ENCODE measurements around the gene HVCN1.

Gene HVCN1

GRCh38 chr12:110670161-110670701 is 18.7 kb downstream of the HVCN1 start:
- ATAC-seq: no peak
- TF ChIP-seq TOX (CRISPR knock-in tag; IDR thresholded peaks at IDR 0.05; ENCODE audit: borderline replicate concordance): no peak
- TF ChIP-seq RARB (CRISPR knock-in tag; IDR thresholded peaks at IDR 0.05): no peak
- no peak for TF ChIP-seq ZNF70 (CRISPR knock-in tag; IDR thresholded peaks at IDR 0.05)
- TF ChIP-seq, protein P1, sequence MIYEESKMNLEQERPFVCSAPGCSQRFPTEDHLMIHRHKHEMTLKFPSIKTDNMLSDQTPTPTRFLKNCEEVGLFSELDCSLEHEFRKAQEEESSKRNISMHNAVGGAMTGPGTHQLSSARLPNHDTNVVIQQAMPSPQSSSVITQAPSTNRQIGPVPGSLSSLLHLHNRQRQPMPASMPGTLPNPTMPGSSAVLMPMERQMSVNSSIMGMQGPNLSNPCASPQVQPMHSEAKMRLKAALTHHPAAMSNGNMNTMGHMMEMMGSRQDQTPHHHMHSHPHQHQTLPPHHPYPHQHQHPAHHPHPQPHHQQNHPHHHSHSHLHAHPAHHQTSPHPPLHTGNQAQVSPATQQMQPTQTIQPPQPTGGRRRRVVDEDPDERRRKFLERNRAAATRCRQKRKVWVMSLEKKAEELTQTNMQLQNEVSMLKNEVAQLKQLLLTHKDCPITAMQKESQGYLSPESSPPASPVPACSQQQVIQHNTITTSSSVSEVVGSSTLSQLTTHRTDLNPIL (CRISPR knock-in tag; IDR thresholded peaks at IDR 0.05; ENCODE audit: low read depth): no peak
- no peak for TF ChIP-seq SNAI2 (CRISPR knock-in tag; IDR thresholded peaks at IDR 0.05)
- no peak for TF ChIP-seq ZNF8 (CRISPR knock-in tag; IDR thresholded peaks at IDR 0.05)
- TF ChIP-seq TSHZ2 (CRISPR knock-in tag; IDR thresholded peaks at IDR 0.05): no peak
- TF ChIP-seq ARNTL (CRISPR knock-in tag; IDR thresholded peaks at IDR 0.05; ENCODE audit: borderline replicate concordance, low read depth): no peak
- no peak for TF ChIP-seq ZC3H10 (CRISPR knock-in tag; IDR thresholded peaks at IDR 0.05)

DNA sequence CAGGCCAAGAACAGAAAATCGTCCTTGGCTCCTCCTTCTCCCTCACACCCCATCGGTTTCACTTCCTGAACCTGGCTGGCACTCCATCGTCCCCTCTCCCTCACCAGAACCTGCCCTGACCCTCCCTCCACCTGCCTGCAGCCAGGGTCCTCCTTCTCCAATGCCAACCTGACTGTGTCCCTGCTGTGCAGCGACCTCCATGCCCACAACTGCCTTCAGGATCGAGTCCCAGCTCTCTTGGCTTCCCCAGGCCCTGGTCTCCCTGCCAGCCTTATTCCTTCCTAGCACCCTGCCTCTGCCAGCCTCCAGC is 19.8 kb downstream of the HVCN1 start:
- no peak for TF ChIP-seq TOX (CRISPR knock-in tag; IDR thresholded peaks at IDR 0.05; ENCODE audit: borderline replicate concordance)
- TF ChIP-seq CSDC2 (CRISPR knock-in tag; IDR thresholded peaks at IDR 0.05): no peak
- no peak for TF ChIP-seq OSR1 (CRISPR knock-in tag; IDR thresholded peaks at IDR 0.05)
- no peak for TF ChIP-seq POU6F1 (CRISPR knock-in tag; IDR thresholded peaks at IDR 0.05; ENCODE audit: borderline replicate concordance, low read depth)
- no peak for TF ChIP-seq CSRNP3 (CRISPR knock-in tag; IDR thresholded peaks at IDR 0.05)
- TF ChIP-seq ESRRG (CRISPR knock-in tag; IDR thresholded peaks at IDR 0.05): no peak
- no peak for TF ChIP-seq BACH2 (CRISPR knock-in tag; IDR thresholded peaks at IDR 0.05; ENCODE audit: borderline replicate concordance)
- no peak for TF ChIP-seq ZNF565 (CRISPR knock-in tag; conservative IDR thresholded peaks at IDR 0.05; ENCODE audit: low read depth)
- TF ChIP-seq SNAI2 (CRISPR knock-in tag; IDR thresholded peaks at IDR 0.05): no peak
- TF ChIP-seq ZFP30 (CRISPR knock-in tag; IDR thresholded peaks at IDR 0.05): no peak
- TF ChIP-seq GLIS3 (CRISPR knock-in tag; IDR thresholded peaks at IDR 0.05): no peak
- no peak for ATAC-seq

DNA sequence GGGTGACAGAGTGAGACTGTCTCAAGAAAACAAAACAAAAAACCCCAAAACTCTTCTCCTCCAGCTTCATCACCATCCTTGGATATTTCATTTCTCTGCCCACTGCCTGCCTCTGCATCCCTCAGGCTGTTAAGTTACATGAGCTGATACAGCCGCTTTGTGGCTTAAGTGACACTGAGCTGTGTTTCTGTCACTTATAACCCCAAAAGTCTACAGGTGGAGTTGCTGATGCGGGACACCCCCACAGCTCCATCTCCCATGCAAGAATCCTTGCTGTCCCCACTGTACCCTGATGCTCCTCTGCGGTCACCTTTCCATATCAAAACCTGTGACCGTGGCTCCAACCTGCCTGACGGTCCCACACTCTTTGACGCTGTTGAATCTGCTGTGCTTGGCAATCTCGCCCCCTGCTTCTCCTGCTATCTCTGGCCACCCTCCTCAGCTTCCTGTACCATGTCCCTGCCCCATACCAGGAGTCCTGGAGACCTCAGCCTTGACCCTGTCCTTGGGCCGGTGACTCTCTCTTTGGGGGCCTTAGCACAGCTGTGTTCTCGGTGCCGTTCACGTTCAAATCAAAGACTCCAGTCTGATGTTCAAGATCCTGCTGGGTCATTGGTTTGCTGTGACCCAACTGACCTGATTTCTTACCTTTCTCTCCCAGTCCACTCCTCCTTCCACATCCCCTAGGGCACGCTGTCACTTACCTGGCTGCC is 20.3 kb downstream of the HVCN1 start:
- ATAC-seq: no peak
- TF ChIP-seq TSHZ2 (CRISPR knock-in tag; IDR thresholded peaks at IDR 0.05) (no peak), SNAI2 (CRISPR knock-in tag; IDR thresholded peaks at IDR 0.05) (no peak), TOX (CRISPR knock-in tag; IDR thresholded peaks at IDR 0.05; ENCODE audit: borderline replicate concordance) (no peak), ESRRG (CRISPR knock-in tag; IDR thresholded peaks at IDR 0.05) (no peak), ARNTL (CRISPR knock-in tag; IDR thresholded peaks at IDR 0.05; ENCODE audit: borderline replicate concordance, low read depth) (no peak), TCF4 (CRISPR knock-in tag; IDR thresholded peaks at IDR 0.05; ENCODE audit: borderline replicate concordance) (no peak), ZNF565 (CRISPR knock-in tag; conservative IDR thresholded peaks at IDR 0.05; ENCODE audit: low read depth) (no peak), RARB (CRISPR knock-in tag; IDR thresholded peaks at IDR 0.05) (no peak), ISL1 (CRISPR knock-in tag; IDR thresholded peaks at IDR 0.05) (no peak), ZNF8 (CRISPR knock-in tag; IDR thresholded peaks at IDR 0.05) (no peak), ZC3H10 (CRISPR knock-in tag; IDR thresholded peaks at IDR 0.05) (no peak), OSR1 (CRISPR knock-in tag; IDR thresholded peaks at IDR 0.05) (no peak), CSRNP3 (CRISPR knock-in tag; IDR thresholded peaks at IDR 0.05) (no peak), ZNF70 (CRISPR knock-in tag; IDR thresholded peaks at IDR 0.05) (no peak), CSDC2 (CRISPR knock-in tag; IDR thresholded peaks at IDR 0.05) (no peak), PPARA (CRISPR knock-in tag; IDR thresholded peaks at IDR 0.05; ENCODE audit: borderline replicate concordance) (no peak)
- TF ChIP-seq, protein P1 (CRISPR knock-in tag; IDR thresholded peaks at IDR 0.05; ENCODE audit: low read depth): no peak

Measured in SK-N-SH treated with all-trans-retinoic acid at 6 μM for 48 hours (cell line).